MCF 10A (cell line): Measurements from ENCODE around the gene ZPBP2. TPM values are rescaled to one million over a fixed set of nuclear protein-coding genes. Genes with fewer than 3 reads are reported as not detected.

Experiments used
- BruUV-seq: library from RNA; stranded (reverse); fragments of 400-500 nt; replicated peaks from 2 replicates; lab custom pipeline; 2021; lab: Mats Ljungman, UMichigan
- CTCF ChIA-PET: fragments of 300-600 bp; sonication (Branson Sonifier 250); formaldehyde crosslinking; extraction: SDS; loops from one replicate; lab custom pipeline; 2021; ENCODE audit warnings: antibody characterized with exemption, inconsistent platforms; lab: Yijun Ruan, JAX
- POLR2A ChIA-PET: fragments of 300-600, 350-650 bp; sonication (Branson Sonifier 250); formaldehyde crosslinking; extraction: SDS; loops from one replicate; lab custom pipeline; 2020; ENCODE audit warnings: antibody characterized with exemption, inconsistent platforms; lab: Yijun Ruan, JAX
- DNase-seq: peaks from one replicate; pipeline ENCODE4 v3.0.0-alpha.2; 2018; ENCODE audit not compliant: unreplicated experiment
- H3K27ac Mint-ChIP-seq: one replicate; pipeline ENCODE4 v1.8.0; 2022; ENCODE audit warnings: mild to moderate bottlenecking, low read depth, mixed read lengths; ENCODE audit not compliant: unreplicated experiment
- H3K27me3 Mint-ChIP-seq: one replicate; pipeline ENCODE4 v1.8.0; 2022; ENCODE audit warnings: mixed read lengths; ENCODE audit not compliant: insufficient read depth, unreplicated experiment
- H3K36me3 Mint-ChIP-seq: one replicate; pipeline ENCODE4 v1.8.0; 2022; ENCODE audit warnings: mild to moderate bottlenecking, moderate library complexity, mixed read lengths; ENCODE audit not compliant: insufficient read depth, unreplicated experiment
- H3K4me1 Mint-ChIP-seq: one replicate; pipeline ENCODE4 v1.8.0; 2022; ENCODE audit warnings: mixed read lengths; ENCODE audit not compliant: insufficient read depth, unreplicated experiment
- H3K4me3 Mint-ChIP-seq: one replicate; pipeline ENCODE4 v1.8.0; 2022; ENCODE audit warnings: mild to moderate bottlenecking, moderate library complexity, mixed read lengths; ENCODE audit not compliant: unreplicated experiment
- H3K9me3 Mint-ChIP-seq: one replicate; pipeline ENCODE4 v1.8.0; 2022; ENCODE audit warnings: mixed read lengths; ENCODE audit not compliant: unreplicated experiment
- intact Hi-C: fragments of 100-400 bp; cut with micrococcal nuclease; formaldehyde crosslinking; loops from 2 replicates; pipeline ENCODE4 v1.14.1; 2022
- total RNA-seq: library from RNA; stranded (reverse); gene quantifications from 2 replicates; pipeline ENCODE4 v1.2.3, GENCODE V29; 2022
- TF ChIP-seq, protein P1 (sequence below): fragments of 200-600 bp; IDR thresholded peaks from one replicate; pipeline ENCODE4 v1.8.0; 2022; ENCODE audit warnings: antibody characterized with exemption, mild to moderate bottlenecking; ENCODE audit not compliant: unreplicated experiment

The ZPBP2 gene
- total RNA-seq, 1 experiment from 2014 or later: not detected

DNA sequence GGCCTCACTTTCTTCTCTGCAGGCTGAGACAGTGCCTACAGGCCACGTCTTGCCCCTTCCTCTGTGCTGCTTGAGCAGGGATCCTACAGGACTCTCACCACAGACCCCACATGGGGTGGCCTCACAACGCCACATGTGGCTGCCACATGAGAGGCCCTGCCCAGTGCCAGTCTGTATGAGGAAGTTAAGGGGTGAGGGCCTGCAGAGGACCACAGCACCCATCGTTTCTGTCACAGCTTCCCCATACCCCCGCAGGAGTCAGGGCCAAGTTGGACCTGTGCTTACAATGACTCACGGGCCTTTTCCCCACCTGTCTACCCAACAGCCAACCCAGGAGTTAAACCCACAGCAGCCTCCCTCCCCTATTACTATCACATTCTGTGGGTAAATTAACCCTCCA is 53.3 kb downstream of the ZPBP2 start:
- no peaks in the 10 kb centered on the region for H3K9me3 Mint-ChIP-seq
- no peaks in the 10 kb centered on the region for H3K27me3 Mint-ChIP-seq
- TF ChIP-seq, protein P1, sequence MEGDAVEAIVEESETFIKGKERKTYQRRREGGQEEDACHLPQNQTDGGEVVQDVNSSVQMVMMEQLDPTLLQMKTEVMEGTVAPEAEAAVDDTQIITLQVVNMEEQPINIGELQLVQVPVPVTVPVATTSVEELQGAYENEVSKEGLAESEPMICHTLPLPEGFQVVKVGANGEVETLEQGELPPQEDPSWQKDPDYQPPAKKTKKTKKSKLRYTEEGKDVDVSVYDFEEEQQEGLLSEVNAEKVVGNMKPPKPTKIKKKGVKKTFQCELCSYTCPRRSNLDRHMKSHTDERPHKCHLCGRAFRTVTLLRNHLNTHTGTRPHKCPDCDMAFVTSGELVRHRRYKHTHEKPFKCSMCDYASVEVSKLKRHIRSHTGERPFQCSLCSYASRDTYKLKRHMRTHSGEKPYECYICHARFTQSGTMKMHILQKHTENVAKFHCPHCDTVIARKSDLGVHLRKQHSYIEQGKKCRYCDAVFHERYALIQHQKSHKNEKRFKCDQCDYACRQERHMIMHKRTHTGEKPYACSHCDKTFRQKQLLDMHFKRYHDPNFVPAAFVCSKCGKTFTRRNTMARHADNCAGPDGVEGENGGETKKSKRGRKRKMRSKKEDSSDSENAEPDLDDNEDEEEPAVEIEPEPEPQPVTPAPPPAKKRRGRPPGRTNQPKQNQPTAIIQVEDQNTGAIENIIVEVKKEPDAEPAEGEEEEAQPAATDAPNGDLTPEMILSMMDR: no peak
- H3K27ac Mint-ChIP-seq: no peak overlapping the region
- H3K36me3 Mint-ChIP-seq: peaks cover 7% of the 10 kb centered on the region
- peaks cover 5% of the 10 kb centered on the region for H3K4me1 Mint-ChIP-seq
- no peak for DNase-seq
- intact Hi-C loops: no loop called here
- TSS peak; percentile 75 for BruUV-seq
- H3K4me3 Mint-ChIP-seq: no peak overlapping the region
- POLR2A ChIA-PET: interaction anchor here (0.7 kb wide), 1 partner anchor 10 kb away, joined by 4 read pairs; no protein-coding TSS in a partner anchor
- CTCF ChIA-PET: interaction anchor here (0.5 to 1.0 kb wide), 2 partner anchors 167 to 190 kb away, joined by 4 read pairs; no protein-coding TSS in a partner anchor

GRCh38 chr17:39922006-39922405 is 54.0 kb downstream of the ZPBP2 start:
- ChIA-PET POLR2A (interaction anchor here (0.6 to 0.7 kb wide), 2 partner anchors 11 to 509 kb away, joined by 3 to 4 read pairs; no protein-coding TSS in a partner anchor), CTCF (interaction anchor here (1.0 kb wide), 1 partner anchor 168 kb away, joined by 4 read pairs; no protein-coding TSS in a partner anchor)
- intact Hi-C loops: no loop called here

DNA sequence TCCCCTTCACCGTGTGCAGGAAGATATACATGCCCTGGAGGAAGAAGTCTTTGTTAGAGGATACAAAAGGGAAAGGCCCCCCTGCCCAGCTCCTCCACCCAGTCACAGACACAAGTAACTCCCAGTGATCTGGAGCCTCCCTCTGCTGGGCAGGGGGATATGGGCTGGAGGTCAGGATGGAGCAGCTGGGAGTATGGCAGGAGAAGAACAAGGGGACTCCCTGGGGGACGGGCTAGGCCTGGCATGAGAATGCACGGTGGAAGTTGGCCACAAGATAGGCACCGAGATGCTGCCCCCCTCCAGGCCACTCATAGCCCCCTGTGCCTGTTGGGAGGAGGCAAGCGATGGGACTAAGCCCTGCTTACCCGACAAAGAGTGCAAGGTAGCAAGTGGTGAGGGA is 55.2 kb downstream of the ZPBP2 start:
- ChIA-PET POLR2A (no interaction called here), CTCF (no interaction called here)
- Mint-ChIP-seq H3K4me1 (peaks cover 6% of the 10 kb centered on the region), H3K4me3 (no peak overlapping the region), H3K36me3 (peaks cover 7% of the 10 kb centered on the region), H3K9me3 (no peaks in the 10 kb centered on the region), H3K27ac (no peak overlapping the region), H3K27me3 (no peaks in the 10 kb centered on the region)
- no peak for DNase-seq
- TF ChIP-seq, protein P1: no peak
- intact Hi-C loops: no loop called here
- no TSS peak for BruUV-seq

More at GRCh38 chr17:39922006-39922405, 54.0 kb downstream of the ZPBP2 start:
- Mint-ChIP-seq H3K4me1 (peaks cover 6% of the 10 kb centered on the region), H3K27me3 (no peaks in the 10 kb centered on the region), H3K4me3 (no peak overlapping the region), H3K9me3 (no peaks in the 10 kb centered on the region), H3K27ac (no peak overlapping the region), H3K36me3 (peaks cover 7% of the 10 kb centered on the region)
- no TSS peak for BruUV-seq
- no peak for DNase-seq
- TF ChIP-seq, protein P1: no peak

- H3K27me3 Mint-ChIP-seq: no peaks in the 10 kb centered on the region
- no peak overlapping the region for H3K27ac Mint-ChIP-seq
These were observed 56.1 kb downstream of the ZPBP2 start for GRCh38 chr17:39923836-39924690.

More at GRCh38 chr17:39923836-39924690, 56.1 kb downstream of the ZPBP2 start:
- intact Hi-C loops: no loop called here
- ChIA-PET POLR2A (no interaction called here), CTCF (interaction anchor here (0.6 kb wide), 1 partner anchor 892 kb away, joined by 3 read pairs; no protein-coding TSS in a partner anchor)
- Mint-ChIP-seq H3K4me3 (no peak overlapping the region), H3K9me3 (no peaks in the 10 kb centered on the region), H3K4me1 (peaks cover 9% of the 10 kb centered on the region), H3K36me3 (peaks cover 7% of the 10 kb centered on the region)
- no TSS peak for BruUV-seq
- no peak for DNase-seq
- TF ChIP-seq, protein P1: no peak
